Naive thymus-derived CD4-positive, alpha-beta T cell (primary cell): ENCODE results near the gene MYL10. TPM values are rescaled to one million over a fixed set of nuclear protein-coding genes. Genes with fewer than 3 reads are reported as not detected.

ENCODE experiments used
- ATAC-seq: fragments of 150-1000 bp; cut with Tn5 transposase; 2 replicates; pipeline ENCODE4 v1.10.0; 2021; ENCODE audit warnings: mild to moderate bottlenecking, moderate library complexity
- CTCF ChIA-PET: fragments of 350-600 bp; sonication (Branson Sonifier 250); formaldehyde crosslinking; loops from one replicate; lab custom pipeline; 2021; ENCODE audit warnings: antibody characterized with exemption; lab: Charles Lee
- POLR2A ChIA-PET: fragments of 350-600 bp; sonication (Branson Sonifier 250); formaldehyde crosslinking; loops from one replicate; lab custom pipeline; 2021; ENCODE audit warnings: antibody characterized with exemption, inconsistent platforms; lab: Charles Lee
- DNase-seq, 9 donors: peaks; one replicate each; pipeline versions ENCODE4 v3.0.0 to v3.0.0-alpha.2; 2020 to 2022; ENCODE audit warnings: mixed read lengths in 1 of 9
- H3K27ac ChIP-seq: one replicate; pipeline ENCODE4 v1.7.0; 2013; ENCODE audit warnings: mild to moderate bottlenecking, low read depth, low read length, moderate library complexity
- H3K27me3 ChIP-seq, 2 donors: one replicate each; pipeline ENCODE4 v1.7.0; 2013; ENCODE audit warnings: low read length in 2 of 2, mild to moderate bottlenecking in 2 of 2, moderate library complexity in 2 of 2; ENCODE audit not compliant: control insufficient read depth in 2 of 2, insufficient read depth in 2 of 2
- H3K36me3 ChIP-seq, 3 experiments: 1 replicate in 2 of 3; 2 replicates in 1 of 3; pipeline ENCODE4 v1.7.0; 2013; ENCODE audit warnings: low read length in 3 of 3, mild to moderate bottlenecking in 3 of 3, moderate library complexity in 1 of 3; ENCODE audit not compliant: insufficient read depth in 3 of 3, control insufficient read depth in 2 of 3
- H3K4me1 ChIP-seq, 2 donors: one replicate each; pipeline ENCODE4 v1.7.0; 2013; ENCODE audit warnings: low read length in 2 of 2, mild to moderate bottlenecking in 2 of 2, moderate library complexity in 1 of 2; ENCODE audit not compliant: control insufficient read depth in 2 of 2, insufficient read depth in 2 of 2
- H3K4me3 ChIP-seq: 2 replicates; pipeline ENCODE4 v1.7.0; 2013; ENCODE audit warnings: mild to moderate bottlenecking, low read length
- H3K9me3 ChIP-seq, 3 experiments: 1 replicate in 2 of 3; 2 replicates in 1 of 3; pipeline ENCODE4 v1.7.0; 2013; ENCODE audit warnings: low read length in 3 of 3; ENCODE audit not compliant: control insufficient read depth in 2 of 3
- H3K27ac Mint-ChIP-seq, 9 donors: one replicate each; pipeline ENCODE4 v1.8.0; 2020 to 2022; ENCODE audit warnings: mixed read lengths in 9 of 9, mild to moderate bottlenecking in 8 of 9, moderate library complexity in 5 of 9, inconsistent platforms in 2 of 9
- H3K27me3 Mint-ChIP-seq, 5 donors: one replicate each; pipeline ENCODE4 v1.8.0; 2021 to 2022; ENCODE audit warnings: mixed read lengths in 5 of 5, mild to moderate bottlenecking in 1 of 5
- H3K36me3 Mint-ChIP-seq, 5 donors: one replicate each; pipeline ENCODE4 v1.8.0; 2020 to 2022; ENCODE audit warnings: mixed read lengths in 5 of 5, mild to moderate bottlenecking in 3 of 5, inconsistent platforms in 1 of 5
- H3K4me1 Mint-ChIP-seq, 7 donors: one replicate each; pipeline ENCODE4 v1.8.0; 2020 to 2022; ENCODE audit warnings: mixed read lengths in 7 of 7, mild to moderate bottlenecking in 3 of 7, inconsistent platforms in 1 of 7
- H3K4me3 Mint-ChIP-seq, 10 donors: one replicate each; pipeline ENCODE4 v1.8.0; 2020 to 2022; ENCODE audit warnings: mild to moderate bottlenecking in 10 of 10, mixed read lengths in 10 of 10, moderate library complexity in 6 of 10, inconsistent platforms in 2 of 10
- H3K9me3 Mint-ChIP-seq, 11 donors: one replicate each; pipeline ENCODE4 v1.8.0; 2020 to 2022; ENCODE audit warnings: mixed read lengths in 11 of 11, mild to moderate bottlenecking in 4 of 11, inconsistent platforms in 1 of 11, moderate library complexity in 1 of 11
- intact Hi-C, 2 donors: fragments of 100-400 bp; cut with micrococcal nuclease; formaldehyde crosslinking; loops; one replicate each; pipeline ENCODE4 v1.15.1; 2023
- polyA plus RNA-seq, 2 donors: library from polyadenylated mRNA; unstranded; fragments of 300-500 nt; fragmentation: Illumina TruSeq; gene quantifications; one replicate each; pipeline ENCODE4 v1.2.3, GENCODE V29; 2021
- total RNA-seq, 6 experiments: library from RNA in 5 of 6; stranded (reverse) in 5 of 6; gene quantifications; 1 replicate in 5 of 6; 2 replicates in 1 of 6; pipeline ENCODE4 v1.2.3 and lab custom pipeline; 2021 to 2026

MYL10 gene
- total RNA-seq (not detected), polyA plus RNA-seq (not detected), total RNA-seq (lab: John Stamatoyannopoulos, UW) (not detected)

DNA sequence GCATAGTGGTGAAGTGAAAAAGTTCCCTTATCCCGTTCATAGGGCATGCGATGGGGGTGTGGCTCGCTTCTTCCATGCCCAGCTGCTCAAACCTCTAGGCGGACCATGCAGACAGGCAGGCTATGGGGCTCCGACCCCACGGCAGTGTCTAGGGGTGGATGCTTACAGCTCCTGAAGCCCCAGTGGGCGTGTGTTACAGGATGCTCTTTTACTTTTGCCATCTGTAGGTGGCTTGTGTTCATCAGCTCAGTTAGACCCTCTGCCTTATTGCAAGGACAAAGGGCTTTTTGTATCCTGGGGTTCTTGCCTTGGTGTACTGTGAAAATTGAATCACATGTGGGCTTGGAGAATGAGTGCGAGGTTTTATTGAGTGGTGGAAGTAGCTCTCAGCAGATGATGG is at the start of gene MYL10:
TSS of gene MYL10 (minus strand) at position 126 of the 400 bp plus-strand sequence. CDS start 178 bp downstream, outside the sequence.
- ChIA-PET CTCF (no interaction called here), POLR2A (no interaction called here)
- Mint-ChIP-seq H3K4me3 (no peak within 1 kb of the TSS), H3K9me3 (peaks cover 0 to 17% (median 2%) of the 10 kb centered on the region in 11 donors), H3K4me1 (peaks cover 0 to 9% (median 0%) of the 10 kb centered on the region in 7 donors), H3K27me3 (peaks cover 9 to 28% (median 16%) of the 10 kb centered on the region in 5 donors), H3K36me3 (peaks cover 0 to 5% (median 0%) of the 10 kb centered on the region in 5 donors), H3K27ac (peak within 1 kb of the TSS in 1 of 9 donors; percentile 11)
- no peak within 1 kb of the TSS for H3K27ac ChIP-seq
- no peaks in the 10 kb centered on the region for H3K36me3 ChIP-seq
- ATAC-seq (no peak), DNase-seq (no peak)
- no peaks in the 10 kb centered on the region for H3K9me3 ChIP-seq
- H3K27me3 ChIP-seq = no peaks in the 10 kb centered on the region
- H3K4me3 ChIP-seq = no peak within 1 kb of the TSS
- H3K4me1 ChIP-seq = no peaks in the 10 kb centered on the region
- intact Hi-C loops = no loop called here

GRCh38 chr7:101678658-101679057 is 49.6 kb upstream of the MYL10 start:
- intact Hi-C loops = no loop called here
- Mint-ChIP-seq H3K4me3 (no peak overlapping the region), H3K27ac (no peak overlapping the region), H3K36me3 (no peaks in the 10 kb centered on the region), H3K27me3 (peaks cover 0 to 3% (median 0%) of the 10 kb centered on the region in 5 donors), H3K9me3 (no peaks in the 10 kb centered on the region), H3K4me1 (no peaks in the 10 kb centered on the region)
- Histone ChIP-seq H3K4me3 (no peak overlapping the region), H3K36me3 (no peaks in the 10 kb centered on the region), H3K27me3 (no peaks in the 10 kb centered on the region), H3K9me3 (no peaks in the 10 kb centered on the region), H3K4me1 (no peaks in the 10 kb centered on the region), H3K27ac (no peak overlapping the region)
- no peak for ATAC-seq
- ChIA-PET CTCF (no interaction called here), POLR2A (no interaction called here)
- no peak for DNase-seq

- Histone ChIP-seq H3K4me3 (no peak overlapping the region), H3K9me3 (peaks cover 0 to 7% (median 0%) of the 10 kb centered on the region in 3 experiments), H3K4me1 (no peaks in the 10 kb centered on the region), H3K36me3 (no peaks in the 10 kb centered on the region), H3K27me3 (no peaks in the 10 kb centered on the region), H3K27ac (no peak overlapping the region)
- H3K27ac Mint-ChIP-seq = no peak overlapping the region
- DNase-seq (no peak), ATAC-seq (no peak)
- H3K4me3 Mint-ChIP-seq = no peak overlapping the region
- intact Hi-C loops = no loop called here
- H3K4me1 Mint-ChIP-seq = no peaks in the 10 kb centered on the region
- H3K36me3 Mint-ChIP-seq = peaks cover 0 to 4% (median 0%) of the 10 kb centered on the region in 5 donors
- ChIA-PET CTCF (interaction anchor here (1.1 kb wide), 1 partner anchor 8 kb away, joined by 4 read pairs; no protein-coding TSS in a partner anchor), POLR2A (no interaction called here)
- H3K9me3 Mint-ChIP-seq = peaks cover 0 to 6% (median 3%) of the 10 kb centered on the region in 11 donors
- H3K27me3 Mint-ChIP-seq = peaks cover 0 to 3% (median 0%) of the 10 kb centered on the region in 5 donors
Observed at GRCh38 chr7:101677797-101678479, 48.8 kb upstream of the MYL10 start.

- peaks cover 0 to 6% (median 3%) of the 10 kb centered on the region in 11 donors for H3K9me3 Mint-ChIP-seq
- H3K27ac Mint-ChIP-seq = no peak overlapping the region
- ChIA-PET POLR2A (no interaction called here), CTCF (interaction anchor here (1.1 kb wide), 1 partner anchor 8 kb away, joined by 4 read pairs; no protein-coding TSS in a partner anchor)
- H3K36me3 Mint-ChIP-seq = peaks cover 0 to 4% (median 0%) of the 10 kb centered on the region in 5 donors
- no peak overlapping the region for H3K27ac ChIP-seq
- H3K27me3 ChIP-seq = no peaks in the 10 kb centered on the region
- no peaks in the 10 kb centered on the region for H3K4me1 ChIP-seq
- DNase-seq (no peak), ATAC-seq (no peak)
- H3K4me1 Mint-ChIP-seq = no peaks in the 10 kb centered on the region
- intact Hi-C loops = no loop called here
- peaks cover 0 to 3% (median 0%) of the 10 kb centered on the region in 5 donors for H3K27me3 Mint-ChIP-seq
- no peak overlapping the region for H3K4me3 ChIP-seq
- H3K9me3 ChIP-seq = peaks cover 0 to 7% (median 0%) of the 10 kb centered on the region in 3 experiments
- H3K4me3 Mint-ChIP-seq = no peak overlapping the region
- H3K36me3 ChIP-seq = no peaks in the 10 kb centered on the region
Observed at GRCh38 chr7:101677391-101677790, 48.3 kb upstream of the MYL10 start.

DNA sequence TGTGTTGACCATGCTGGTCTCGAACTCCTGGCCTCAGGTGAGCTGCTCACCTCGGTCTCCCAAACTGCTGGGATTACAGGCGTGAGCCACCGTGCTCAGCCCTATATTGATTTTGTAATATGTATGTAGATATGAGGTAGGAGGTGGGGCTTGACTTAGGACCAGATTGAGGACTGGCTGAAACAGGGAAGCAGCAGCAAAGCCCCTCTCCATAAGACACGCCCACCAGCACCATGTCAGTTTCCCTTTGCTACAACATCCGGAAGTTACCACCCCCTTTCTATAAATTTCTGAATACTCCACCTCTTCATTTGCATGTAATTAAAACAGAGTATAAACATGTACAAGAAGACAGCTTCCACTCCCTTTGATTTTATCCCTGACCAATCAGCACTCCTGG is 47.9 kb upstream of the MYL10 start:
- Mint-ChIP-seq H3K9me3 (peaks cover 0 to 6% (median 3%) of the 10 kb centered on the region in 11 donors), H3K27ac (no peak overlapping the region), H3K4me3 (no peak overlapping the region), H3K27me3 (peaks cover 0 to 3% (median 0%) of the 10 kb centered on the region in 5 donors), H3K4me1 (no peaks in the 10 kb centered on the region), H3K36me3 (peaks cover 0 to 4% (median 0%) of the 10 kb centered on the region in 5 donors)
- Histone ChIP-seq H3K27ac (no peak overlapping the region), H3K4me3 (no peak overlapping the region), H3K4me1 (no peaks in the 10 kb centered on the region), H3K36me3 (no peaks in the 10 kb centered on the region), H3K27me3 (no peaks in the 10 kb centered on the region), H3K9me3 (peaks cover 0 to 7% (median 0%) of the 10 kb centered on the region in 3 experiments)
- ChIA-PET CTCF (interaction anchor here (1.1 kb wide), 1 partner anchor 7 kb away, joined by 4 read pairs; no protein-coding TSS in a partner anchor), POLR2A (no interaction called here)
- intact Hi-C loops = no loop called here
- ATAC-seq = no peak
- no peak for DNase-seq

DNA sequence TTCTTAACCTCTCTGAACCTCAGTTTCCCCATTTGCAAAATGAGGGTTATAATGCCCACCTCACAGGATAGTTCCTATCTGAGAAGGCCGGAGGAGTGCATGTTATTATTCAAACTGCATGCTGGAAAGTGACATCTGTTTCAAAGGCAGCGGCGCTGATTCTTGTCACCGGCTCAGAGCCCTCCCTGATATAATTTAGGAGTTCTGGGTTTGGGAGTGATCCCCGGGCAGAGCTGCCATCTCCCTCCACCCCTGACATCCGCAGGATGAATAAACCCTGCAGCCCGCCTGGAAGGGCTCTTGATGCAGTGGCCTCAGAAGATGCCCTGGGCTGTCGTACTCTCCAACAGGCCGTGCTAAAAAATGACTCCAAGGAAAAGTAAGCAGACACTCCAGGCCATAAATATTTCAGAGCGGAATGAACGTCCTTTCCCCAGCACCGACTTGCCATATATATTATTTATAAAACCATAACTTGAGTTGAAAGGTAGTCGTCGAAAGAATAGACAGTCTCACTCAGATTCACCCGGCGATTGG is 47.0 kb upstream of the MYL10 start:
- no peaks in the 10 kb centered on the region for H3K27me3 ChIP-seq
- ChIA-PET POLR2A (no interaction called here), CTCF (no interaction called here)
- H3K9me3 Mint-ChIP-seq = peaks cover 0 to 6% (median 3%) of the 10 kb centered on the region in 11 donors
- H3K27me3 Mint-ChIP-seq = peaks cover 0 to 3% (median 0%) of the 10 kb centered on the region in 5 donors
- H3K4me3 ChIP-seq = no peak overlapping the region
- H3K4me1 ChIP-seq = no peaks in the 10 kb centered on the region
- H3K36me3 ChIP-seq = no peaks in the 10 kb centered on the region
- no peak for DNase-seq
- H3K36me3 Mint-ChIP-seq = peaks cover 0 to 4% (median 0%) of the 10 kb centered on the region in 5 donors
- no peak overlapping the region for H3K4me3 Mint-ChIP-seq
- peaks cover 0 to 7% (median 0%) of the 10 kb centered on the region in 3 experiments for H3K9me3 ChIP-seq
- intact Hi-C loops = no loop called here
- ATAC-seq = no peak
- H3K4me1 Mint-ChIP-seq = no peaks in the 10 kb centered on the region
- no peak overlapping the region for H3K27ac Mint-ChIP-seq
- H3K27ac ChIP-seq = no peak overlapping the region
